Renal cortical epithelial cell (primary cell): ENCODE data around the gene LIN7C. TPM values are rescaled to one million over a fixed set of nuclear protein-coding genes. Genes with fewer than 3 reads are reported as not detected.
"Not testable (repeated sequence)": the region's sequence is repeated elsewhere in the genome, so short reads cannot be mapped to it uniquely, and the experiment has no call there.

ENCODE experiments used
- DNase-seq: peaks from one replicate; pipeline ENCODE4 v3.0.0-alpha.2; 2011; ENCODE audit warnings: low read depth
- total RNA-seq: library from RNA; depleted of rRNA; stranded (reverse); fragments of >200 nt; gene quantifications from 2 replicates; pipeline ENCODE4 v1.2.3, GENCODE V29; 2014

Gene LIN7C
- total RNA-seq, result 48.8 and 80.7 TPM in 2 replicates

- DNase-seq, result peak; percentile 87
Observed at GRCh38 chr11:27506200-27507182, at the start of gene LIN7C. Gene LIN7C (minus strand): TSS chr11:27506769. CDS start chr11:27506752, 17 bp downstream.

- no peak for DNase-seq
Observed at GRCh38 chr11:27555264-27555663, 48.7 kb upstream of the LIN7C start.

GRCh38 chr11:27553186-27553585 lies 46.6 kb upstream of the LIN7C start:
- peak; percentile 91 for DNase-seq

- DNase-seq, result no peak
Observed at GRCh38 chr11:27552341-27552740, 45.8 kb upstream of the LIN7C start.

GRCh38 chr11:27551127-27551526 lies 44.6 kb upstream of the LIN7C start:
- DNase-seq, result no peak

- DNase-seq, result no peak
Observed at GRCh38 chr11:27545946-27546345, 39.4 kb upstream of the LIN7C start.

GRCh38 chr11:27545035-27545434 lies 38.5 kb upstream of the LIN7C start:
- DNase-seq, result no peak

GRCh38 chr11:27541790-27542189 lies 35.2 kb upstream of the LIN7C start:
- no peak for DNase-seq

- DNase-seq, result no peak
Observed at GRCh38 chr11:27540051-27540450, 33.5 kb upstream of the LIN7C start.

GRCh38 chr11:27535103-27535502 lies 28.5 kb upstream of the LIN7C start:
- DNase-seq, result no peak

- peak; percentile 3 for DNase-seq
Observed at GRCh38 chr11:27532652-27533325, 26.2 kb upstream of the LIN7C start.

- DNase-seq, result no peak
Observed at GRCh38 chr11:27528712-27529111, 22.1 kb upstream of the LIN7C start.

GRCh38 chr11:27526535-27526934 lies 20.0 kb upstream of the LIN7C start:
- no peak for DNase-seq

- no peak for DNase-seq
Observed at GRCh38 chr11:27525824-27526516, 19.4 kb upstream of the LIN7C start.

- DNase-seq, result peak; percentile 53
Observed at GRCh38 chr11:27524155-27524554, 17.6 kb upstream of the LIN7C start.

- DNase-seq, result no peak
Observed at GRCh38 chr11:27520226-27520625, 13.7 kb upstream of the LIN7C start.

GRCh38 chr11:27518518-27518917 lies 11.9 kb upstream of the LIN7C start:
- DNase-seq, result no peak

- not testable (repeated sequence) for DNase-seq
Observed at GRCh38 chr11:27517490-27517889, 10.9 kb upstream of the LIN7C start.

GRCh38 chr11:27514558-27514957 lies 8.0 kb upstream of the LIN7C start:
- DNase-seq, result no peak

GRCh38 chr11:27514076-27514475 lies 7.5 kb upstream of the LIN7C start:
- DNase-seq, result no peak

- DNase-seq, result no peak
Observed at GRCh38 chr11:27513389-27513788, 6.8 kb upstream of the LIN7C start.

- DNase-seq, result no peak
Observed at GRCh38 chr11:27512238-27512637, 5.7 kb upstream of the LIN7C start.
